SJCRH30 (cell line): ENCODE data around the gene PI4KA. TPM values are rescaled to one million over a fixed set of nuclear protein-coding genes. Genes with fewer than 3 reads are reported as not detected.

Source experiments
- DNase-seq, 2 experiments: peaks; one replicate each; pipeline ENCODE4 v3.0.0-alpha.2; 2015 to 2020
- H3K27ac ChIP-seq: fragments of 250-450 bp; sonication (Bioruptor Pico); 2 replicates; pipeline ENCODE4 v1.5.1; 2020; ENCODE audit warnings: mild to moderate bottlenecking, moderate library complexity
- H3K27me3 ChIP-seq: fragments of 250-450 bp; sonication (Bioruptor Pico); 2 replicates; pipeline ENCODE4 v1.5.1; 2020; ENCODE audit warnings: mild to moderate bottlenecking, moderate library complexity
- H3K36me3 ChIP-seq: fragments of 250-450 bp; sonication (Bioruptor Pico); 2 replicates; pipeline ENCODE4 v1.5.1; 2020; ENCODE audit warnings: mild to moderate bottlenecking, moderate library complexity
- H3K4me1 ChIP-seq: fragments of 250-450 bp; sonication (Bioruptor Pico); 2 replicates; pipeline ENCODE4 v1.5.1; 2020; ENCODE audit warnings: mild to moderate bottlenecking, moderate library complexity
- H3K4me3 ChIP-seq: fragments of 250-450 bp; sonication (Bioruptor Pico); 2 replicates; pipeline ENCODE4 v1.5.1; 2020; ENCODE audit warnings: mild to moderate bottlenecking, moderate library complexity
- H3K9me3 ChIP-seq: fragments of 250-450 bp; sonication (Bioruptor Pico); replicated peaks from 2 replicates; pipeline ENCODE4 v1.5.1; 2020; ENCODE audit warnings: mild to moderate bottlenecking, moderate library complexity
- total RNA-seq: library from RNA; depleted of rRNA; stranded (reverse); fragments of >200 nt; shearing (Covaris generic); gene quantifications from 2 replicates; pipeline ENCODE4 v1.2.3, GENCODE V29; 2014

PI4KA gene
- total RNA-seq, 1 experiment from 2014 or later, result 40.5 TPM

DNA sequence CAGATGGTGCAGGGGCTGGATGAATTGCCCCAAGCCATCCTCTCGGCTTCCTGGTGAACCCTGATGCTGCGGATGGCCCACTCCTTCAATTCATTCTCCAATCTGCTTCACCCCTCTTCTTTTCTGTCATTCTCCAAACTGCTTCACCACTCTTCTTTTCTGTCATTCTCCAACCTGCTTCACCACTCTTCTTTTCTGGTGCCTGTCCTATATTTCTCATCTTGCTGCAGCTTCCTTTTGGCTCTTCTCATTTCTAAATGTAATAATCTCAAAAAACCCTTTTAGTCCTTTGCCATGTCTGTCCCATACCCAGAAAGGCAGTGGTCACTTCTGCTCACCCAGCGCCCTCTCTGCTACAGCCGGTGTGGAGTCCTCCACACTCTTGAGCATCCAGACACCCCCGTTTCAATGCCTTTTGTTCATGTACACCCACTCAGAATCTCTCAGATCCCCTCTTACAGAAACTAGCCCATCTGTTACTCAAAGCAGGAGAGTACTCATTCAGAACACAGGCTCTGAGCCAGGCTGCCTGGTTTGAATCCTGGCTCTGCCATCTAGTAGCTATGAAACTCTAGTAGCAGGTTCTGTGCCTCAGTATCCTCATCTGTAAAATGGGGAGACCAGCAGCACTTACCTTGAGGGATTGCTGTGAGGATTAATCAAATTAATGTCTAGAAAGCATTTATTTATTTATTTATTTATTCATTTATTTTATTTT is 69.8 kb downstream of the PI4KA start:
- Histone ChIP-seq H3K27ac (peak overlapping the region; percentile 58; the same call in 1 of the 2 replicates), H3K4me1 (peaks cover 59% of the 10 kb centered on the region), H3K4me3 (no peak overlapping the region), H3K36me3 (no peaks in the 10 kb centered on the region), H3K27me3 (no peaks in the 10 kb centered on the region), H3K9me3 (no peaks in the 10 kb centered on the region)
- no peak for DNase-seq

GRCh38 chr22:20787746-20788626 is 70.6 kb downstream of the PI4KA start:
- Histone ChIP-seq H3K9me3 (no peaks in the 10 kb centered on the region), H3K36me3 (no peaks in the 10 kb centered on the region), H3K27me3 (no peaks in the 10 kb centered on the region), H3K4me1 (peaks cover 51% of the 10 kb centered on the region), H3K27ac (peak overlapping the region; percentile 58), H3K4me3 (no peak overlapping the region)
- peak; percentile 85 to 92 for DNase-seq

GRCh38 chr22:20787223-20787622 is 71.4 kb downstream of the PI4KA start:
- no peak overlapping the region for H3K4me3 ChIP-seq
- H3K9me3 ChIP-seq, result no peaks in the 10 kb centered on the region
- no peaks in the 10 kb centered on the region for H3K27me3 ChIP-seq
- DNase-seq, result peak; percentile 68 to 82
- H3K27ac ChIP-seq, result peak overlapping the region; percentile 58
- peaks cover 49% of the 10 kb centered on the region for H3K4me1 ChIP-seq
- no peaks in the 10 kb centered on the region for H3K36me3 ChIP-seq

DNA sequence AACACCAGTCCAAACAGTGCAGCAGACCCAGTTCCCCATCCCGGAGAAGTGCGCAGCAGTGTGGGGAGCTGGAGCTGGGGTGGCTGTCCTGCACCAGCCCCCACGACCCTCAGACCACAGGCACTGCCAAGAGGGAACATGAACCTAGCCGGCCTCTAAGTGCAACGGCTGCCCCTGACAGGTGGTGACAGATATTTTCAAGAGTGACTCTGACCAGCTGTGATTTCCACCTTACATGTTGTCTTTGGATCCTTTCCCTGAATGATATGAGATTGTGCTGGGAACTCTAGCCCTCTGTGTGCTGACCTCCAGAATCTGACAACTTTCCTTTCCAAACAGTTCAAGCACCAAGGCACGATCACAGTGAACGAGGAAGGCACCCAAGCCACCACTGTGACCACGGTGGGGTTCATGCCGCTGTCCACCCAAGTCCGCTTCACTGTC is 72.1 kb downstream of the PI4KA start:
- Histone ChIP-seq H3K27me3 (no peaks in the 10 kb centered on the region), H3K27ac (peak overlapping the region; percentile 58), H3K36me3 (no peaks in the 10 kb centered on the region), H3K9me3 (no peaks in the 10 kb centered on the region), H3K4me3 (no peak overlapping the region), H3K4me1 (peaks cover 49% of the 10 kb centered on the region)
- peak; percentile 46 to 73 for DNase-seq

GRCh38 chr22:20786048-20786447 is 72.6 kb downstream of the PI4KA start:
- H3K27me3 ChIP-seq, result no peaks in the 10 kb centered on the region
- H3K9me3 ChIP-seq, result no peaks in the 10 kb centered on the region
- no peak overlapping the region for H3K4me3 ChIP-seq
- no peak for DNase-seq
- peaks cover 49% of the 10 kb centered on the region for H3K4me1 ChIP-seq
- no peaks in the 10 kb centered on the region for H3K36me3 ChIP-seq
- H3K27ac ChIP-seq, result peak overlapping the region; percentile 58

DNA sequence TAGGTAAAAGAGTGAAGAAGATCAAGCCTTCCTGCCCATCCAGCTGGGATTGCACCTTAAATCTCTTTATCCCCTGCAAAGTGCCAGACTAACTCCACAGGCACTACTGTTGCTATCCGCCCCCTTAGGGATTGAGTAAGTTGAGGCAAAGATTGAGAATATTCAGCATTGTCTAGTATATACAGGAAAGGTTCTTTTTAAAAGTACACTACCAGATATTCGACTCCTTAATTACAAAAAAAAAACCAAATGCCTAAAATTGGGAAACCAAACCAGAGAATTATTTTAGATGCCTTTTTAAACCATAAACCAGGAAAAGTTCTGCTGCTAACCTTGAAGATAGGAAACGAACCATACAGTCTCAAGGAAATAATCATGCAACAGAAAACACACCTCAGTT is 73.2 kb downstream of the PI4KA start:
- Histone ChIP-seq H3K36me3 (no peaks in the 10 kb centered on the region), H3K4me1 (peaks cover 45% of the 10 kb centered on the region), H3K27me3 (no peaks in the 10 kb centered on the region), H3K27ac (no peak overlapping the region), H3K9me3 (no peaks in the 10 kb centered on the region), H3K4me3 (no peak overlapping the region)
- DNase-seq, result no peak

- peaks cover 32% of the 10 kb centered on the region for H3K4me1 ChIP-seq
- no peaks in the 10 kb centered on the region; the same call in 1 of the 2 replicates for H3K36me3 ChIP-seq
- no peak overlapping the region for H3K27ac ChIP-seq
- DNase-seq, result peak; percentile 50 to 76
- no peaks in the 10 kb centered on the region for H3K27me3 ChIP-seq
- no peaks in the 10 kb centered on the region for H3K9me3 ChIP-seq
- H3K4me3 ChIP-seq, result no peak overlapping the region
Observed at GRCh38 chr22:20783844-20784723, 74.5 kb downstream of the PI4KA start.

GRCh38 chr22:20783300-20783673 is 75.3 kb downstream of the PI4KA start:
- Histone ChIP-seq H3K9me3 (no peaks in the 10 kb centered on the region), H3K27me3 (no peaks in the 10 kb centered on the region), H3K4me1 (peaks cover 24% of the 10 kb centered on the region), H3K27ac (no peak overlapping the region), H3K4me3 (no peak overlapping the region), H3K36me3 (no peaks in the 10 kb centered on the region; the same call in 1 of the 2 replicates)
- DNase-seq, result no peak

DNA sequence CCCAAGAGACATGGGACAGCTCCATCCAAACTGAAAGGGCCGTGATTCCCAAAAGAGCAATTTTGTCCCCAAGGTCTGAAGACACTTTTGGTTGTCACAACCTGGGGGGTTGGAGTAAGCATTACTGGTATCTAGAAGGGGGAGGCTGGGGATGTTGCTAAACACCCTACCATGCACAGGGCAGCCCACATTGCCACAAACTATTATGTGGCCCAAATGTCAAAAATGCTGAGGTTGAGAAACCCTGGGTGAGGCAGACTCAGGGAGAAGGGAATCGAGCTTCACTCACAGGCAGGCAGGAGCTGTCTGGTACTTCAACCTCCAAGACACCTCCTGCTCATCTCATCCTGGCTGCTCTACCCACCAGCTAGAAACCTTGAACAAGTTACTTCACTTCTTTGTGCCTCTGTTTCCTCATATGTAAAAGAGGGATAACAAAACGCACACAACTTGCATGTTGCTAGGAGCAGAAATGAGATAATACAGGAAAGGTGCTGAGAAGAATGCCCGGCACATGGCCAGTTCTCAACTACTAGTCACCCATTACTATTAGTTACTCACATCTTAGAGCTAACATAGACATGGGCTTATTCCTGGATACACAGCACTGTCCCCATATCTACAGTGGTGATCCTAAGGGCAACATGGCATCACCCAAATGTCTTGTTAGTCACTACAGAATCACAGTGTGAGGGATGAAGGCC is 75.9 kb downstream of the PI4KA start:
- Histone ChIP-seq H3K4me1 (peaks cover 18% of the 10 kb centered on the region), H3K27ac (no peak overlapping the region), H3K9me3 (no peaks in the 10 kb centered on the region), H3K27me3 (no peaks in the 10 kb centered on the region), H3K36me3 (no peaks in the 10 kb centered on the region; the same call in 1 of the 2 replicates), H3K4me3 (no peak overlapping the region)
- DNase-seq, result no peak

- H3K4me3 ChIP-seq, result no peak overlapping the region
- no peak overlapping the region for H3K27ac ChIP-seq
- H3K27me3 ChIP-seq, result no peaks in the 10 kb centered on the region
- H3K9me3 ChIP-seq, result no peaks in the 10 kb centered on the region
- H3K36me3 ChIP-seq, result no peaks in the 10 kb centered on the region; the same call in 1 of the 2 replicates
- H3K4me1 ChIP-seq, result peaks cover 12% of the 10 kb centered on the region
- DNase-seq, result no peak
Observed at GRCh38 chr22:20782083-20782482, 76.5 kb downstream of the PI4KA start.

- DNase-seq, result no peak
- no peak overlapping the region for H3K27ac ChIP-seq
- H3K9me3 ChIP-seq, result no peaks in the 10 kb centered on the region
- H3K4me1 ChIP-seq, result peaks cover 5% of the 10 kb centered on the region
- H3K4me3 ChIP-seq, result no peak overlapping the region
- no peaks in the 10 kb centered on the region; the same call in 1 of the 2 replicates for H3K36me3 ChIP-seq
- H3K27me3 ChIP-seq, result no peaks in the 10 kb centered on the region
Observed at GRCh38 chr22:20781272-20781990, 77.2 kb downstream of the PI4KA start.

DNA sequence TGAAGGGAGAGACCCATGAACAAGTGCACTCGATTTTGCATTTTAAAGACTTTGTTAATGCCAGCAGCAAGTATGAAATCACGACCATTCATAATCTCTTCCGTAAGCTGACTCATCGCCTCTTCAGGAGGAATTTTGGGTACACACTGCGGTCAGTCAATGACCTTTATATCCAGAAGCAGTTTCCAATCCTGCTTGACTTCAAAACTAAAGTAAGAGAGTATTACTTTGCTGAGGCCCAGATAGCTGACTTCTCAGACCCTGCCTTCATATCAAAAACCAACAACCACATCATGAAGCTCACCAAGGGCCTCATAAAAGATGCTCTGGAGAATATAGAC is 78.8 kb downstream of the PI4KA start:
- H3K27ac ChIP-seq, result no peak overlapping the region
- H3K36me3 ChIP-seq, result no peaks in the 10 kb centered on the region; the same call in 1 of the 2 replicates
- H3K27me3 ChIP-seq, result no peaks in the 10 kb centered on the region
- no peaks in the 10 kb centered on the region for H3K4me1 ChIP-seq
- no peaks in the 10 kb centered on the region for H3K9me3 ChIP-seq
- DNase-seq, result no peak
- no peak overlapping the region for H3K4me3 ChIP-seq

DNA sequence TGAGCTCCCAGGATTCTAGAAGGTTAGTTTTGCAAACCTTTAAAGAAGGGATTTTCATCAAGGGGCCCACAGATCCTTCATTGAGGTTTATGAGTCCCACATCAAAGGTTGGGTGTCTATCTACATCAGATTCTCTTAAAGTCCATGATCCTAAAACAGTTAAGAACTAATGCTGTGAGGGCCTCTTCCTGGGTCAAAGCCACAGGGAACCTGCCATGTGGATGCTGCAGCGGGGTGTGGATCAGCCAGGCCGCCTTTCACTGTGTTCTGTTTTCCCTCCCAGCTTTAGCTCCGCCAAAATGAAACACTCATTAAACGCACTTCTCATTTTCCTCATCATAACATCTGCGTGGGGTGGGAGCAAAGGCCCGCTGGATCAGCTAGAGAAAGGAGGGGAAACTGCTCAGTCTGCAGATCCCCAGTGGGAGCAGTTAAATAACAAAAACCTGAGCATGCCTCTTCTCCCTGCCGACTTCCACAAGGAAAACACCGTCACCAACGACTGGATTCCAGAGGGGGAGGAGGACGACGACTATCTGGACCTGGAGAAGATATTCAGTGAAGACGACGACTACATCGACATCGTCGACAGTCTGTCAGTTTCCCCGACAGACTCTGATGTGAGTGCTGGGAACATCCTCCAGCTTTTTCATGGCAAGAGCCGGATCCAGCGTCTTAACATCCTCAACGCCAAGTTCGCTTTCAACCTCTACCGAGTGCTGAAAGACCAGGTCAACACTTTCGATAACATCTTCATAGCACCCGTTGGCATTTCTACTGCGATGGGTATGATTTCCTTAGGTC is 79.4 kb downstream of the PI4KA start:
- H3K36me3 ChIP-seq, result no peaks in the 10 kb centered on the region; the same call in 1 of the 2 replicates
- no peak for DNase-seq

More for the DNA sequence above, 79.4 kb downstream of the PI4KA start:
- Histone ChIP-seq H3K4me3 (no peak overlapping the region), H3K27me3 (no peaks in the 10 kb centered on the region), H3K27ac (no peak overlapping the region), H3K4me1 (no peaks in the 10 kb centered on the region), H3K9me3 (no peaks in the 10 kb centered on the region)
